ENCODE data around the gene DAP3. TPM values are rescaled to one million over a fixed set of nuclear protein-coding genes. Genes with fewer than 3 reads are reported as not detected.

DAP3 gene
- total RNA-seq, 1 experiment from 2014 or later, result 148 TPM

GRCh38 chr1:155646307-155646706 is 42.6 kb upstream of the DAP3 start:
- Histone ChIP-seq H3K4me3 (replicated peaks in 1 of 2; ENCODE audit: low read depth in 1 of 2, low read length in 2 of 2) (no peak overlapping the region), H2AFZ (ENCODE audit: low read depth, low read length, poor library complexity, severe bottlenecking) (no peak overlapping the region), H3K9me3 (ENCODE audit: control insufficient read depth in 1 of 2, insufficient read depth in 1 of 2, low read depth in 1 of 2, low read length in 2 of 2) (peaks cover 8 to 18% of the 10 kb centered on the region in 2 experiments; a peak in 2 of 4 replicates), H4K20me1 (ENCODE audit: insufficient read depth) (no peaks in the 10 kb centered on the region), H3K9ac (ENCODE audit: low read length) (no peak overlapping the region), H3K36me3 (ENCODE audit: control insufficient read depth in 1 of 2, insufficient read depth in 2 of 2, low read length in 2 of 2) (no peaks in the 10 kb centered on the region), H3K4me2 (ENCODE audit: low read length) (no peak overlapping the region), H3K27ac (ENCODE audit: low read depth, low read length) (no peak overlapping the region), H3K4me1 (ENCODE audit: control insufficient read depth in 1 of 2, insufficient read depth in 2 of 2, low read length in 2 of 2) (peaks cover 10 to 24% of the 10 kb centered on the region in 2 experiments; a peak in 3 of 4 replicates), H3K9me2 (ENCODE audit: insufficient read depth) (no peaks in the 10 kb centered on the region), H3K79me2 (ENCODE audit: insufficient read depth, low read length) (no peaks in the 10 kb centered on the region), H3K27me3 (ENCODE audit: insufficient read depth, low read length) (no peaks in the 10 kb centered on the region)
- BruUV-seq (replicated peaks), result no TSS peak
- ATAC-seq, result no peak
- TF ChIP-seq CEBPB (IDR thresholded peaks at IDR 0.05; ENCODE audit: low read depth) (no peak), POLR2AphosphoS5 (IDR thresholded peaks at IDR 0.05; ENCODE audit: low read depth, low read length) (no peak), EZH2 (IDR thresholded peaks at IDR 0.05) (no peak), ELF1 (IDR thresholded peaks at IDR 0.05; ENCODE audit: borderline replicate concordance, low read depth) (no peak), SP1 (IDR thresholded peaks at IDR 0.05; ENCODE audit: low read depth) (no peak), SRF (IDR thresholded peaks at IDR 0.05; ENCODE audit: low read depth) (no peak), FOSL1 (IDR thresholded peaks at IDR 0.05; ENCODE audit: low read depth) (no peak), JUND (IDR thresholded peaks at IDR 0.05) (no peak), POLR2A (IDR thresholded peaks at IDR 0.05; ENCODE audit: borderline replicate concordance, extremely low read depth, insufficient read depth, insufficient read length) (no peak), CBX3 (IDR thresholded peaks at IDR 0.05; ENCODE audit: low read depth) (no peak), ZBTB33 (IDR thresholded peaks at IDR 0.05; ENCODE audit: extremely low read depth, insufficient replicate concordance, low read length) (no peak), SIN3A (IDR thresholded peaks at IDR 0.05; ENCODE audit: low read depth) (no peak), ZNF274 (IDR thresholded peaks at IDR 0.05; ENCODE audit: low read depth, low read length) (no peak)
- TF ChIP-seq, protein P1, sequence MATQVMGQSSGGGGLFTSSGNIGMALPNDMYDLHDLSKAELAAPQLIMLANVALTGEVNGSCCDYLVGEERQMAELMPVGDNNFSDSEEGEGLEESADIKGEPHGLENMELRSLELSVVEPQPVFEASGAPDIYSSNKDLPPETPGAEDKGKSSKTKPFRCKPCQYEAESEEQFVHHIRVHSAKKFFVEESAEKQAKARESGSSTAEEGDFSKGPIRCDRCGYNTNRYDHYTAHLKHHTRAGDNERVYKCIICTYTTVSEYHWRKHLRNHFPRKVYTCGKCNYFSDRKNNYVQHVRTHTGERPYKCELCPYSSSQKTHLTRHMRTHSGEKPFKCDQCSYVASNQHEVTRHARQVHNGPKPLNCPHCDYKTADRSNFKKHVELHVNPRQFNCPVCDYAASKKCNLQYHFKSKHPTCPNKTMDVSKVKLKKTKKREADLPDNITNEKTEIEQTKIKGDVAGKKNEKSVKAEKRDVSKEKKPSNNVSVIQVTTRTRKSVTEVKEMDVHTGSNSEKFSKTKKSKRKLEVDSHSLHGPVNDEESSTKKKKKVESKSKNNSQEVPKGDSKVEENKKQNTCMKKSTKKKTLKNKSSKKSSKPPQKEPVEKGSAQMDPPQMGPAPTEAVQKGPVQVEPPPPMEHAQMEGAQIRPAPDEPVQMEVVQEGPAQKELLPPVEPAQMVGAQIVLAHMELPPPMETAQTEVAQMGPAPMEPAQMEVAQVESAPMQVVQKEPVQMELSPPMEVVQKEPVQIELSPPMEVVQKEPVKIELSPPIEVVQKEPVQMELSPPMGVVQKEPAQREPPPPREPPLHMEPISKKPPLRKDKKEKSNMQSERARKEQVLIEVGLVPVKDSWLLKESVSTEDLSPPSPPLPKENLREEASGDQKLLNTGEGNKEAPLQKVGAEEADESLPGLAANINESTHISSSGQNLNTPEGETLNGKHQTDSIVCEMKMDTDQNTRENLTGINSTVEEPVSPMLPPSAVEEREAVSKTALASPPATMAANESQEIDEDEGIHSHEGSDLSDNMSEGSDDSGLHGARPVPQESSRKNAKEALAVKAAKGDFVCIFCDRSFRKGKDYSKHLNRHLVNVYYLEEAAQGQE (IDR thresholded peaks at IDR 0.05; ENCODE audit: low read depth), result no peak
- ChIA-PET POLR2A (no interaction called here), RAD21 (ENCODE audit: low non-redundant PET in 1 of 2, low total read pairs in 2 of 2, uncharacterized antibody in 2 of 2, unreplicated experiment in 2 of 2) (no interaction called here), CTCF (no interaction called here)
- intact Hi-C loops (cut with micrococcal nuclease), result no loop called here
- no peak for DNase-seq (ENCODE audit: low read depth, low spot score)

All from HCT116 (cell line).